Stomach (tissue), 9 donors: ENCODE measurements around the gene ZBP1. TPM values are rescaled to one million over a fixed set of nuclear protein-coding genes. Genes with fewer than 3 reads are reported as not detected.

ENCODE experiments used
- DNase-seq, 2 donors: peaks; one replicate each; pipeline versions ENCODE4 v3.0.0 to v3.0.0-alpha.2; 2013 to 2019
- H3K27ac ChIP-seq, 5 donors: fragments of 200-600 bp in 4 of 5; sonication (generic) in 4 of 5; one replicate each; pipeline ENCODE4 v1.5.1; 2013 to 2019; ENCODE audit warnings: mild to moderate bottlenecking in 1 of 5, moderate library complexity in 1 of 5
- H3K27me3 ChIP-seq, 3 donors: fragments of 200-600 bp; sonication (generic); one replicate each; pipeline ENCODE4 v1.5.1; 2017 to 2019; ENCODE audit warnings: mixed run types in 1 of 3
- H3K36me3 ChIP-seq, 4 donors: fragments of 200-600 bp; sonication (generic); 1 replicate in 3 of 4; 2 replicates in 1 of 4; pipeline ENCODE4 v1.5.1; 2016 to 2019
- H3K4me1 ChIP-seq, 4 donors: fragments of 200-600 bp; sonication (generic); one replicate each; pipeline ENCODE4 v1.5.1; 2016 to 2019
- H3K4me3 ChIP-seq, 4 donors: fragments of 200-600 bp; sonication (generic) in 3 of 4; one replicate each; pipeline ENCODE4 v1.5.1; 2016 to 2019; ENCODE audit warnings: mild to moderate bottlenecking in 1 of 4
- H3K9me3 ChIP-seq, 4 donors: fragments of 200-600 bp; sonication (generic); one replicate each; pipeline ENCODE4 v1.5.1; 2016 to 2019
- CTCF ChIP-seq, 7 experiments: fragments of 450-650 bp in 4 of 7; fragments of 200-600 bp in 3 of 7; sonication (generic) in 3 of 7; IDR thresholded peaks; one replicate each; pipeline ENCODE4 v1.5.1; 2016 to 2019; ENCODE audit warnings: antibody characterized with exemption in 7 of 7, control low read depth in 2 of 7, mild to moderate bottlenecking in 1 of 7
- EP300 ChIP-seq: sonication (generic); formaldehyde crosslinking; IDR thresholded peaks from one replicate; pipeline ENCODE4 v1.6.1; 2017; ENCODE audit warnings: antibody characterized with exemption
- POLR2A ChIP-seq, 4 donors: fragments of 450-650 bp; IDR thresholded peaks; one replicate each; pipeline ENCODE4 v1.6.1; 2016; ENCODE audit warnings: antibody characterized with exemption in 4 of 4, control low read depth in 2 of 4, mild to moderate bottlenecking in 1 of 4, moderate library complexity in 1 of 4
- POLR2AphosphoS5 ChIP-seq, 3 donors: sonication (generic); formaldehyde crosslinking; IDR thresholded peaks; one replicate each; pipeline ENCODE4 v1.6.1; 2016; ENCODE audit warnings: antibody characterized with exemption in 3 of 3
- WGBS, 5 donors: extraction: QIAGEN DNeasy Blood & Tissue Kit in 3 of 5; methylation state at CpG; one replicate each; pipeline versions ENCODE4 v1.1.5 to v1.1.7; 2013 to 2018; 5-methylcytosine and 5-hydroxymethylcytosine counted together
- intact Hi-C: fragments of 100-400 bp; cut with DNase I; formaldehyde crosslinking; loops from one replicate; pipeline ENCODE4 v1.15.1; 2023; ENCODE audit warnings: low total_unique reads
- polyA plus RNA-seq, 3 donors: library from polyadenylated mRNA; stranded (reverse); fragments of 200-250 nt; gene quantifications; one replicate each; pipeline ENCODE4 v1.2.3, GENCODE V29; 2013
- total RNA-seq, 5 donors: library from RNA; depleted of rRNA; stranded (reverse); fragments of >200 nt; gene quantifications; one replicate each; pipeline versions ENCODE4 v1.1.0 to v1.2.3, GENCODE V29; 2014 to 2016
- donor health status: healthy with polysubstance abuse.
- donor health status: Bipolar disorder and iron deficiency.
- donor health status: healthy.

Gene ZBP1
- total and polyA plus RNA-seq, 8 donors, result 0.37 to 0.60 TPM; not detected in 6

- H3K4me1 ChIP-seq, result peaks cover 4 to 31% (median 8%) of the 10 kb centered on the region in 4 donors
- 87 to 100% (median 90%) methylated on average over 3 of the region's 3 CpGs for WGBS, 5 donors
- no peak for TF ChIP-seq POLR2AphosphoS5 (IDR thresholded peaks at IDR 0.05)
- TF ChIP-seq POLR2A (IDR thresholded peaks at IDR 0.05), result no peak
- TF ChIP-seq CTCF (IDR thresholded peaks at IDR 0.05), result no peak
- no peak for TF ChIP-seq EP300
- no peaks in the 10 kb centered on the region for H3K36me3 ChIP-seq
- no peak for DNase-seq
- peaks cover 0 to 21% (median 6%) of the 10 kb centered on the region in 4 donors for H3K9me3 ChIP-seq
- H3K4me3 ChIP-seq, result no peak overlapping the region
- no peak overlapping the region for H3K27ac ChIP-seq
- H3K27me3 ChIP-seq, result peaks cover 0 to 14% (median 0%) of the 10 kb centered on the region in 3 donors
- intact Hi-C loops, result no loop called here
These were observed 3.9 kb upstream of the ZBP1 start for GRCh38 chr20:57624124-57624523.

GRCh38 chr20:57622579-57623381, 2.6 kb upstream of the ZBP1 start:
- peaks cover 0 to 21% (median 6%) of the 10 kb centered on the region in 4 donors for H3K9me3 ChIP-seq
- no peak for TF ChIP-seq EP300
- TF ChIP-seq CTCF (IDR thresholded peaks at IDR 0.05), result peak in 5 of 7 experiments; percentile 68 to 82 (median 73)
- no peaks in the 10 kb centered on the region for H3K36me3 ChIP-seq
- no peak overlapping the region for H3K27ac ChIP-seq
- intact Hi-C loops, result no loop called here
- H3K27me3 ChIP-seq, result peaks cover 0 to 14% (median 0%) of the 10 kb centered on the region in 3 donors
- peaks cover 0 to 26% (median 5%) of the 10 kb centered on the region in 4 donors for H3K4me1 ChIP-seq
- peak; percentile 68 to 74 for DNase-seq
- 44 to 69% (median 55%) methylated on average over 14 of the region's 14 CpGs for WGBS, 5 donors
- no peak overlapping the region for H3K4me3 ChIP-seq

- WGBS, 5 donors, result 66 to 81% (median 72%) methylated on average over 7 of the region's 7 CpGs
- H3K4me3 ChIP-seq, result no peak overlapping the region
- H3K4me1 ChIP-seq, result peaks cover 0 to 20% (median 0%) of the 10 kb centered on the region in 4 donors
- H3K9me3 ChIP-seq, result peaks cover 0 to 21% (median 6%) of the 10 kb centered on the region in 4 donors
- no peaks in the 10 kb centered on the region for H3K36me3 ChIP-seq
- intact Hi-C loops, result no loop called here
- no peak for TF ChIP-seq POLR2AphosphoS5 (IDR thresholded peaks at IDR 0.05)
- no peak for TF ChIP-seq POLR2A (IDR thresholded peaks at IDR 0.05)
- no peak for TF ChIP-seq EP300
- no peak for TF ChIP-seq CTCF (IDR thresholded peaks at IDR 0.05)
- peaks cover 0 to 14% (median 0%) of the 10 kb centered on the region in 3 donors for H3K27me3 ChIP-seq
- no peak for DNase-seq
- no peak overlapping the region for H3K27ac ChIP-seq
These were observed 2.0 kb upstream of the ZBP1 start for GRCh38 chr20:57622201-57622570.

GRCh38 chr20:57621421-57622200, 1.4 kb upstream of the ZBP1 start:
- Histone ChIP-seq H3K4me1 (peaks cover 0 to 19% (median 0%) of the 10 kb centered on the region in 4 donors), H3K27me3 (peaks cover 0 to 18% (median 0%) of the 10 kb centered on the region in 3 donors), H3K9me3 (peaks cover 0 to 21% (median 6%) of the 10 kb centered on the region in 4 donors), H3K27ac (peak overlapping the region in 2 of 5 donors; percentile 67 to 82), H3K36me3 (no peaks in the 10 kb centered on the region), H3K4me3 (no peak overlapping the region)
- DNase-seq, result no peak
- intact Hi-C loops, result no loop called here
- TF ChIP-seq POLR2AphosphoS5 (IDR thresholded peaks at IDR 0.05) (no peak), POLR2A (IDR thresholded peaks at IDR 0.05) (no peak), CTCF (IDR thresholded peaks at IDR 0.05) (no peak), EP300 (no peak)
- WGBS, 5 donors, result 81 to 86% (median 82%) methylated on average over 16 of the region's 16 CpGs
